ENCODE data around the gene LRRC47.
A peak's percentile ranks its signal among the peaks of the same experiment; 100 is the strongest.

The LRRC47 gene

GRCh38 chr1:3759796-3760195 lies 36.5 kb downstream of the LRRC47 start:
- Mint-ChIP-seq H3K27me3 (ENCODE audit: low read depth) (peaks cover 21% of the 10 kb centered on the region), H3K36me3 (ENCODE audit: low read depth) (no peaks in the 10 kb centered on the region), H3K27ac (no peak overlapping the region), H3K4me1 (no peaks in the 10 kb centered on the region), H3K9me3 (peaks cover 13% of the 10 kb centered on the region), H3K4me3 (no peak overlapping the region)
- TF ChIP-seq CTCF (IDR thresholded peaks at IDR 0.05; ENCODE audit: unreplicated experiment in 3 of 3): no peak

GRCh38 chr1:3759164-3759563 lies 37.1 kb downstream of the LRRC47 start:
- Mint-ChIP-seq H3K4me1 (no peaks in the 10 kb centered on the region), H3K27ac (no peak overlapping the region), H3K4me3 (no peak overlapping the region), H3K36me3 (ENCODE audit: low read depth) (no peaks in the 10 kb centered on the region), H3K27me3 (ENCODE audit: low read depth) (peaks cover 19% of the 10 kb centered on the region), H3K9me3 (peaks cover 13% of the 10 kb centered on the region)
- TF ChIP-seq CTCF (IDR thresholded peaks at IDR 0.05; ENCODE audit: unreplicated experiment in 3 of 3): no peak

GRCh38 chr1:3756394-3756793 lies 39.9 kb downstream of the LRRC47 start:
- H3K4me3 Mint-ChIP-seq: no peak overlapping the region
- no peaks in the 10 kb centered on the region for H3K4me1 Mint-ChIP-seq
- no peaks in the 10 kb centered on the region for H3K36me3 Mint-ChIP-seq (ENCODE audit: low read depth)
- TF ChIP-seq CTCF (IDR thresholded peaks at IDR 0.05; ENCODE audit: unreplicated experiment in 3 of 3): no peak
- no peak overlapping the region for H3K27ac Mint-ChIP-seq
- H3K9me3 Mint-ChIP-seq: peaks cover 13% of the 10 kb centered on the region
- H3K27me3 Mint-ChIP-seq (ENCODE audit: low read depth): peaks cover 17% of the 10 kb centered on the region

- Mint-ChIP-seq H3K4me3 (no peak overlapping the region), H3K9me3 (no peaks in the 10 kb centered on the region), H3K4me1 (peaks cover 5% of the 10 kb centered on the region), H3K27me3 (ENCODE audit: low read depth) (peaks cover 11% of the 10 kb centered on the region), H3K36me3 (ENCODE audit: low read depth) (no peaks in the 10 kb centered on the region), H3K27ac (no peak overlapping the region)
- no peak for TF ChIP-seq CTCF (IDR thresholded peaks at IDR 0.05; ENCODE audit: unreplicated experiment in 3 of 3)
These were observed 42.4 kb downstream of the LRRC47 start for GRCh38 chr1:3753656-3754454.

GRCh38 chr1:3752400-3752945 lies 43.8 kb downstream of the LRRC47 start, which contains the start of gene CCDC27:
TSS of gene CCDC27 (plus strand) at chr1:3752450. CDS start at chr1:3752482, 32 bp downstream.
- Mint-ChIP-seq H3K9me3 (no peaks in the 10 kb centered on the region), H3K27me3 (ENCODE audit: low read depth) (peaks cover 11% of the 10 kb centered on the region), H3K36me3 (ENCODE audit: low read depth) (no peaks in the 10 kb centered on the region), H3K27ac (peak within 1 kb of the TSS; percentile 30 to 92 (median 89)), H3K4me1 (peaks cover 5% of the 10 kb centered on the region), H3K4me3 (peak within 1 kb of the TSS in 2 of 3 experiments; percentile 30 to 46)
- TF ChIP-seq CTCF (IDR thresholded peaks at IDR 0.05; ENCODE audit: unreplicated experiment in 3 of 3): no peak

Data from nephron (organoid).